Caco-2 (cell line): ENCODE results near the gene C6orf132. TPM values are rescaled to one million over a fixed set of nuclear protein-coding genes. Genes with fewer than 3 reads are reported as not detected.

Experiments used
- BruUV-seq: library from RNA; stranded (reverse); fragments of 400-500 nt; replicated peaks from 2 replicates; lab custom pipeline; 2021; lab: Mats Ljungman, UMichigan
- CTCF ChIA-PET: fragments of 300-600 bp; sonication (Branson Sonifier 250); formaldehyde crosslinking; loops from one replicate; lab custom pipeline; 2022; ENCODE audit warnings: antibody characterized with exemption; lab: Charles Lee
- POLR2A ChIA-PET: fragments of 300-600 bp; sonication (Branson Sonifier 250); formaldehyde crosslinking; loops from one replicate; lab custom pipeline; 2022; ENCODE audit warnings: antibody characterized with exemption; lab: Charles Lee
- DNase-seq, 2 experiments: peaks; one replicate each; pipeline versions ENCODE4 v3.0.0 to v3.0.0-alpha.2; 2020 to 2022
- H3K27me3 ChIP-seq: replicated peaks from 2 replicates; pipeline ENCODE4 v1.6.0; 2011; ENCODE audit warnings: low read length; ENCODE audit not compliant: control insufficient read depth, insufficient read depth
- H3K36me3 ChIP-seq: 2 replicates; pipeline ENCODE4 v1.5.1; 2011; ENCODE audit warnings: low read length; ENCODE audit not compliant: control insufficient read depth, insufficient read depth
- H3K4me1 ChIP-seq: fragments of 250-450 bp; sonication (Bioruptor Pico); 2 replicates; pipeline ENCODE4 v1.5.1; 2020; ENCODE audit warnings: mild to moderate bottlenecking
- H3K4me3 ChIP-seq: 2 replicates; pipeline ENCODE4 v1.5.1; 2011; ENCODE audit warnings: low read depth, mild to moderate bottlenecking, control low read depth, low read length
- H3K9me3 ChIP-seq: fragments of 250-450 bp; sonication (Bioruptor Pico); 2 replicates; pipeline ENCODE4 v1.5.1; 2020; ENCODE audit warnings: mild to moderate bottlenecking, moderate library complexity
- H3K27ac Mint-ChIP-seq: one replicate; pipeline ENCODE4 v1.8.0; 2022; ENCODE audit warnings: mixed read lengths; ENCODE audit not compliant: unreplicated experiment
- H3K27me3 Mint-ChIP-seq: one replicate; pipeline ENCODE4 v1.8.0; 2022; ENCODE audit warnings: mixed read lengths; ENCODE audit not compliant: insufficient read depth, unreplicated experiment
- H3K36me3 Mint-ChIP-seq: one replicate; pipeline ENCODE4 v1.8.0; 2022; ENCODE audit warnings: mild to moderate bottlenecking, mixed read lengths; ENCODE audit not compliant: insufficient read depth, unreplicated experiment
- H3K4me1 Mint-ChIP-seq: one replicate; pipeline ENCODE4 v1.8.0; 2022; ENCODE audit warnings: low read depth, mixed read lengths; ENCODE audit not compliant: unreplicated experiment
- H3K4me3 Mint-ChIP-seq: one replicate; pipeline ENCODE4 v1.8.0; 2022; ENCODE audit warnings: mild to moderate bottlenecking, moderate library complexity, mixed read lengths; ENCODE audit not compliant: unreplicated experiment
- H3K9me3 Mint-ChIP-seq: one replicate; pipeline ENCODE4 v1.8.0; 2022; ENCODE audit warnings: mixed read lengths; ENCODE audit not compliant: unreplicated experiment
- intact Hi-C: fragments of 100-400 bp; cut with micrococcal nuclease; formaldehyde crosslinking; loops from one replicate; pipeline ENCODE4 v1.10.0; 2022; ENCODE audit not compliant: unreplicated experiment
- total RNA-seq: library from RNA; stranded (reverse); gene quantifications from 2 replicates; pipeline ENCODE4 v1.2.3, GENCODE V29; 2022
- TF ChIP-seq, protein P1 (sequence below), 2 experiments: fragments of 200-600 bp in 1 of 2; IDR thresholded peaks; 1 replicate in 1 of 2; 2 replicates in 1 of 2; pipeline versions ENCODE4 v1.5.1 to v1.8.0; 2011 to 2022; ENCODE audit warnings: antibody characterized with exemption in 1 of 2, control low read depth in 1 of 2, inconsistent platforms in 1 of 2, low read depth in 1 of 2, low read length in 1 of 2, mild to moderate bottlenecking in 1 of 2, moderate library complexity in 1 of 2; ENCODE audit not compliant: insufficient read depth in 1 of 2, severe bottlenecking in 1 of 2, unreplicated experiment in 1 of 2

Gene C6orf132
- total RNA-seq, 1 experiment from 2014 or later: 56.2 TPM

DNA sequence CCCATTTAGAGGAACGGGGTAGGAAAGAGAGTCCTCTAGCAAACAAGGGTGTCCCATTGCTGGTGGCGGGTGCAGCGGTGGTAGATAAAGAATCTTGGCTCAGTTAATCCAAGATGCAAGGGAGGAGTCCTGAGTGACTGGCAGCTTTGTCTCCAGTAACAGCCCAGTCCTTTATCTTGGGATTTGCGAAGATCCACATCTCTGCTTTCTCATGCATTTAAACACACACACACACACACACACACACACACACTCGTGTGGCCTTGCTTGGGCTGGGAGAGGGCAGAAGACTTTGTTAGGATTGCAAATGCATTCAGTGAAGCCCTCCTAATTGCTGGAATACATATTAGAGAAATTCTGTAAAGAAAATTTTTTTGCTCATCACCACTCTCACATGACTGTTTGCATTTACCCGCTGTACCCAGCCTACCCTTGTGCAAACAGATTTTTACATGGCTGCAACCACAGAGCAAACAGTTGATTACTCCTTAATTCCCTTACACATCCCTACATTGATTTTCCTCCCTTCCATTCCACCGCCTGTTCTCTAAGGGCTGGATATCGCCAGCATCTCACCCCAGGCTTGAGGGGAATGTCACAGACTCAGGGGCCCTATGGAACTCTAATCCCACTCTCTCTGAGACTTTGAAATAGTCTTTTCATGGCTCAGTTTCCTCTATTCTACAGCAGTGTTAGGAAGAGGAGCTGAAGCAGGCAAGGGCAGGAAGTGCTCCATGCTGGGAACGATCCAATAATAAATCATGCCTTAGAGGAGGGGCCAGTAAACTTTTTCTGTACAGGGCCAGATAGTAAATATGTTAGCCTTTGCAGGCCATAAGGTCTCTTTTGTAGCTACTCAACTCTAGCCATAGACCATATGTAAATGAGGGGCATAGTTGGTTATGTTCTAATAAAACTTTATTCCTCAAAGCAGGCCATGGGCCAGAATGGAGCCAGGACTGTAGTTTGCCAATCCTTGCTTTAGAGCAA, 3.5 kb downstream of the C6orf132 start:
- H3K36me3 ChIP-seq: peaks cover 3% of the 10 kb centered on the region
- Mint-ChIP-seq H3K36me3 (peaks cover 78% of the 10 kb centered on the region), H3K4me3 (peak overlapping the region; percentile 78), H3K27me3 (no peaks in the 10 kb centered on the region), H3K27ac (peak overlapping the region; percentile 65), H3K9me3 (no peaks in the 10 kb centered on the region), H3K4me1 (peaks cover 42% of the 10 kb centered on the region)
- BruUV-seq: no TSS peak
- intact Hi-C loops: no loop called here
- TF ChIP-seq, protein P1, sequence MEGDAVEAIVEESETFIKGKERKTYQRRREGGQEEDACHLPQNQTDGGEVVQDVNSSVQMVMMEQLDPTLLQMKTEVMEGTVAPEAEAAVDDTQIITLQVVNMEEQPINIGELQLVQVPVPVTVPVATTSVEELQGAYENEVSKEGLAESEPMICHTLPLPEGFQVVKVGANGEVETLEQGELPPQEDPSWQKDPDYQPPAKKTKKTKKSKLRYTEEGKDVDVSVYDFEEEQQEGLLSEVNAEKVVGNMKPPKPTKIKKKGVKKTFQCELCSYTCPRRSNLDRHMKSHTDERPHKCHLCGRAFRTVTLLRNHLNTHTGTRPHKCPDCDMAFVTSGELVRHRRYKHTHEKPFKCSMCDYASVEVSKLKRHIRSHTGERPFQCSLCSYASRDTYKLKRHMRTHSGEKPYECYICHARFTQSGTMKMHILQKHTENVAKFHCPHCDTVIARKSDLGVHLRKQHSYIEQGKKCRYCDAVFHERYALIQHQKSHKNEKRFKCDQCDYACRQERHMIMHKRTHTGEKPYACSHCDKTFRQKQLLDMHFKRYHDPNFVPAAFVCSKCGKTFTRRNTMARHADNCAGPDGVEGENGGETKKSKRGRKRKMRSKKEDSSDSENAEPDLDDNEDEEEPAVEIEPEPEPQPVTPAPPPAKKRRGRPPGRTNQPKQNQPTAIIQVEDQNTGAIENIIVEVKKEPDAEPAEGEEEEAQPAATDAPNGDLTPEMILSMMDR (IDR thresholded peaks at IDR 0.05; ENCODE audit: insufficient read depth in 1 of 2, low read depth in 1 of 2, low read length in 1 of 2, severe bottlenecking in 1 of 2, unreplicated experiment in 1 of 2): no peak
- ChIA-PET CTCF (interaction anchor here (0.6 kb wide), 1 partner anchor 72 kb away, joined by 3 read pairs; no protein-coding TSS in a partner anchor), POLR2A (interaction anchor here (0.6 to 0.8 kb wide), 2 partner anchors 13 to 83 kb away, joined by 3 to 4 read pairs; no protein-coding TSS in a partner anchor)
- no peak overlapping the region for H3K4me3 ChIP-seq
- DNase-seq: no peak
- no peaks in the 10 kb centered on the region for H3K9me3 ChIP-seq
- no peaks in the 10 kb centered on the region for H3K27me3 ChIP-seq
- H3K4me1 ChIP-seq: peaks cover 64% of the 10 kb centered on the region

DNA sequence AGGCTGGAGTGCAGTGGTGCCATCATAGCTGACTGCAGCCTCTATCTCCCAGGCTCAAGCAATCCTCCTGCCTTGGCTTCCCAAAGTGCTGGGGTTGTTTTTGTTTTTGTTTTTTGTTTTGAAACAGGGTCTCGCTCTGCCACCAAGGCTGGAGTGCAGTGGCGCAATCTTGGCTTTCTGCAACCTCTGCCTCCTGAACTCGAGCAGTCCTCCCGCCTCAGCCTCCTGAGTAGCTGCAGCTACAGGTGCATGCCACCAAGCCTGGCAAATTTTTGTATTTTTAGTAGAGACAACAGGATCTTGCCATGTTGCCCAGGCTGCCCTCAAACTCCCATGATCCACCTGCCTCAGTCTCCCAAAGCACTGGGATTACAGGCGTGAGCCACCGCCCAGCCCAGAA, 4.2 kb downstream of the C6orf132 start:
- Histone ChIP-seq H3K9me3 (no peaks in the 10 kb centered on the region), H3K27me3 (no peaks in the 10 kb centered on the region), H3K36me3 (peaks cover 3% of the 10 kb centered on the region), H3K4me3 (no peak overlapping the region), H3K4me1 (peaks cover 57% of the 10 kb centered on the region)
- intact Hi-C loops: no loop called here
- Mint-ChIP-seq H3K27me3 (no peaks in the 10 kb centered on the region), H3K36me3 (peaks cover 82% of the 10 kb centered on the region), H3K27ac (peak overlapping the region; percentile 65), H3K9me3 (no peaks in the 10 kb centered on the region), H3K4me3 (no peak overlapping the region), H3K4me1 (peaks cover 37% of the 10 kb centered on the region)
- TF ChIP-seq, protein P1 (IDR thresholded peaks at IDR 0.05; ENCODE audit: insufficient read depth in 1 of 2, low read depth in 1 of 2, low read length in 1 of 2, severe bottlenecking in 1 of 2, unreplicated experiment in 1 of 2): no peak
- no peak for DNase-seq
- CTCF ChIA-PET: interaction anchor here (0.6 kb wide), 1 partner anchor 73 kb away, joined by 3 read pairs; no protein-coding TSS in a partner anchor
- POLR2A ChIA-PET: interaction anchor here (0.6 to 0.8 kb wide), 2 partner anchors 13 to 84 kb away, joined by 3 to 4 read pairs; no protein-coding TSS in a partner anchor
- BruUV-seq: no TSS peak

DNA sequence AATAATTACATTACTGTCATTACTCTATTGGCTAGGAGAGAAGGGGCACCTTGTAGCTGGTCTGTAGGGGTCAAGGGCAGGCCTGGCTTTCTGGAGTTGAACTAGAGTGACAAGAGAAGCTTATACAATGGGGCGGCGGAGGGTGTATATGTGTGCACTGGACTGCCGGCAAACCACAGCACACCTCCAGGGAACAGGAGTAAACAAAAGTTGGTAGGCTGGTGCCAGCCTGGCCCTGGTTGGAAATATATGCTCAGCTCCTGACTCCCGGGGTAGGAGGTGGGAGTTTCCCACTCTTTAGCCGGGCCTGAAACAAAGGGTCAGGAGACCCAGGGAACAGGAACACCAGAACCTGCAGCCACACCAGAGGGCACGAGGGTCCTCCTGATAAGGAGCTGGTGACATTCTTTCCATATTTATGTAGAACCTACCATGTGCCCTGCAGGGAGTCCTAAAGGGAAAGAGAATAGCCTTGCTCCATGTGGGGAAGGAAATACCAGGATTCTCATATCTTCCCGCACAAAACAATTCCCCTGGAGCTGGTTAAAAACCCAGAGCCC, 5.1 kb downstream of the C6orf132 start:
- Mint-ChIP-seq H3K36me3 (peaks cover 82% of the 10 kb centered on the region), H3K27me3 (no peaks in the 10 kb centered on the region), H3K27ac (peak overlapping the region; percentile 95), H3K4me3 (peak overlapping the region; percentile 67), H3K9me3 (no peaks in the 10 kb centered on the region), H3K4me1 (peaks cover 37% of the 10 kb centered on the region)
- Histone ChIP-seq H3K4me1 (peaks cover 55% of the 10 kb centered on the region), H3K9me3 (no peaks in the 10 kb centered on the region), H3K27me3 (no peaks in the 10 kb centered on the region), H3K36me3 (peaks cover 3% of the 10 kb centered on the region), H3K4me3 (no peak overlapping the region)
- DNase-seq: peak; percentile 32 to 73
- TF ChIP-seq, protein P1 (IDR thresholded peaks at IDR 0.05; ENCODE audit: insufficient read depth in 1 of 2, low read depth in 1 of 2, low read length in 1 of 2, severe bottlenecking in 1 of 2, unreplicated experiment in 1 of 2): no peak
- ChIA-PET POLR2A (interaction anchor here (0.7 to 1.0 kb wide), 4 partner anchors 13 to 350 kb away, joined by 3 to 19 read pairs (median 4); partner anchors contain the start of genes TAF8 and TOMM6), CTCF (interaction anchor here (0.7 to 1.2 kb wide), 7 partner anchors 9 to 216 kb away, joined by 3 to 4 read pairs (median 3); partner anchors contain the start of genes BYSL and MED20)
- BruUV-seq: TSS peak; percentile 74
- intact Hi-C loops: loop anchor here (2.0 kb wide), 1 partner anchor 18 kb away; no protein-coding TSS in a partner anchor
